WERI-Rb-1 (cell line): Measurements from ENCODE around the gene SYNCRIP.

ENCODE experiments used
- DNase-seq: peaks from one replicate; pipeline ENCODE4 v3.0.0-alpha.2; 2020
- H3K27ac ChIP-seq: fragments of 250-450 bp; sonication (Bioruptor Pico); 2 replicates; pipeline ENCODE4 v1.5.1; 2020; ENCODE audit warnings: mild to moderate bottlenecking, moderate library complexity
- H3K27me3 ChIP-seq: fragments of 250-450 bp; sonication (Bioruptor Pico); 2 replicates; pipeline ENCODE4 v1.5.1; 2021; ENCODE audit warnings: mild to moderate bottlenecking, low read depth, moderate library complexity; ENCODE audit not compliant: insufficient read depth, severe bottlenecking
- H3K36me3 ChIP-seq: fragments of 250-450 bp; sonication (Bioruptor Pico); 2 replicates; pipeline ENCODE4 v1.5.1; 2020; ENCODE audit warnings: mild to moderate bottlenecking, moderate library complexity
- H3K4me3 ChIP-seq: 2 replicates; pipeline ENCODE4 v1.5.1; 2011; ENCODE audit warnings: low read depth, mild to moderate bottlenecking, control low read depth, low read length
- H3K9me3 ChIP-seq: fragments of 250-450 bp; sonication (Bioruptor Pico); 2 replicates; pipeline ENCODE4 v1.5.1; 2021; ENCODE audit warnings: mild to moderate bottlenecking, moderate library complexity; ENCODE audit not compliant: severe bottlenecking
- TF ChIP-seq, protein P1 (sequence below): IDR thresholded peaks from 2 replicates; pipeline ENCODE4 v1.5.1; 2011; ENCODE audit warnings: low read depth, mild to moderate bottlenecking, control low read depth, inconsistent platforms, low read length

Gene SYNCRIP

DNA sequence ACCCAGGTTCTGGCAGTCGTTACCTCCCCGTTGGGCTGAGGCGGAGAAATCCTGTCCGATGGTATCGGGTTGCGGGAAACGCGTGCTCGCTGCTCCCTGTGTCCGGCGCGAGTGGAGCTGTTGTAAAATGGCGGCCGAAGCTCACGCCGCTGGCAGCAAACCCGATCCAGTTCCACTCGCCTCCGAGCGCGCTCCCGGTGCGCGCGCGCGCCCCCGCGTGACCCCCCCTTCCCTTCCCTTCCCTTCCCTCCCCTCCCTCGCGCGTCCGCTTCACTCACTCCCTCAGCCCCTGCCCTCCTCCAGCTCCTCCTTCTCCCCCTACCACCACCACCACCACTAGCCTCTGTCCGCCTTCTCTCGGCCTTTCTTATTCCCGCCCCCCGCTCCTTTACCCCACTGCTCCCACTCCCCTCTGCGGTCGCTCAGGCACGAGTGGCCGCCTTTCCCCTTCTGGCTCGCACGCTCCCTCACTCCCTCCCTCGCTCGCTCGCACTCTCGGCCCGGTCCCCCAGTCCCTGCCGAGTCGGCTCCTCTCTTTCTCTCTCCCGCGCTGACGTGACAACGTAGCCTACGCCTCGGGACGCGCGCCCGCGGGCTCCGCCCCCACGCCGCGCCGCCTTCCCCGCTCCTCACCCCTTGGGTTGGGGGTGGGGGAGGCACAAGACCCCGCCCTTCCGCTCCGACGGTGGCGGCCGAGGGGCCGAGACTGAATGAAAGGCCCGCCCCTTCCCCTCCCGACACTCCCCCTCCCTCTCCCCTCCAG, at the start of gene SYNCRIP:
SYNCRIP (minus strand) TSS at position 113 of the 763 bp plus-strand sequence. CDS start 1,447 bp downstream, outside the sequence.
- H3K36me3 ChIP-seq = peaks cover 45% of the 10 kb centered on the region
- peak within 1 kb of the TSS; percentile 99 for H3K27ac ChIP-seq
- no peaks in the 10 kb centered on the region for H3K27me3 ChIP-seq
- DNase-seq = peak; percentile 98
- peak within 1 kb of the TSS; percentile 100 for H3K4me3 ChIP-seq
- no peaks in the 10 kb centered on the region for H3K9me3 ChIP-seq
- TF ChIP-seq, protein P1, sequence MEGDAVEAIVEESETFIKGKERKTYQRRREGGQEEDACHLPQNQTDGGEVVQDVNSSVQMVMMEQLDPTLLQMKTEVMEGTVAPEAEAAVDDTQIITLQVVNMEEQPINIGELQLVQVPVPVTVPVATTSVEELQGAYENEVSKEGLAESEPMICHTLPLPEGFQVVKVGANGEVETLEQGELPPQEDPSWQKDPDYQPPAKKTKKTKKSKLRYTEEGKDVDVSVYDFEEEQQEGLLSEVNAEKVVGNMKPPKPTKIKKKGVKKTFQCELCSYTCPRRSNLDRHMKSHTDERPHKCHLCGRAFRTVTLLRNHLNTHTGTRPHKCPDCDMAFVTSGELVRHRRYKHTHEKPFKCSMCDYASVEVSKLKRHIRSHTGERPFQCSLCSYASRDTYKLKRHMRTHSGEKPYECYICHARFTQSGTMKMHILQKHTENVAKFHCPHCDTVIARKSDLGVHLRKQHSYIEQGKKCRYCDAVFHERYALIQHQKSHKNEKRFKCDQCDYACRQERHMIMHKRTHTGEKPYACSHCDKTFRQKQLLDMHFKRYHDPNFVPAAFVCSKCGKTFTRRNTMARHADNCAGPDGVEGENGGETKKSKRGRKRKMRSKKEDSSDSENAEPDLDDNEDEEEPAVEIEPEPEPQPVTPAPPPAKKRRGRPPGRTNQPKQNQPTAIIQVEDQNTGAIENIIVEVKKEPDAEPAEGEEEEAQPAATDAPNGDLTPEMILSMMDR = no peak

DNA sequence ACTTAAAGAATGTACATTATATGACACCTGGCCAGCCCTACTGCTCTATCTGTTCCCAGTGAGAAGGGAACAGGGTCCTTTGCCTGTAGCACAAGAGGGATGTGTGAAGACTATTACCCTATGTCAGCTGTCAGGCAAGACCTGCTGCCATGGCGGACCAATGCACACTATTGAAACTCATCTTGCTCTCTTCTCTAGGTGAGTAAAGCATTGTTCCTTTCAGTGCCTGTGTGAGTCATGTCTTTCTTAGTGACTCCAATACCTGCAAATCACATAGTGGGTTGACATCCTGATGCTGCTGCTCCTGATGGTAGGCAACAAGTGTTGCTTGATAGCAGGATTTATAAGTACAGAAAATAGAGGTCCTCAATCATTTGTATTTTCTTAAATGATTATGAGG, 48.8 kb upstream of the SYNCRIP start:
- Histone ChIP-seq H3K27ac (no peak overlapping the region), H3K36me3 (no peaks in the 10 kb centered on the region), H3K27me3 (peaks cover 3% of the 10 kb centered on the region), H3K4me3 (no peak overlapping the region), H3K9me3 (peaks cover 8% of the 10 kb centered on the region)
- TF ChIP-seq, protein P1 = no peak
- DNase-seq = no peak

- TF ChIP-seq, protein P1 = no peak
- DNase-seq = no peak
- Histone ChIP-seq H3K9me3 (no peaks in the 10 kb centered on the region), H3K36me3 (no peaks in the 10 kb centered on the region), H3K4me3 (no peak overlapping the region), H3K27ac (no peak overlapping the region), H3K27me3 (peaks cover 3% of the 10 kb centered on the region)
Observed at GRCh38 chr6:85690071-85690470, 47.4 kb upstream of the SYNCRIP start.

GRCh38 chr6:85685713-85686112, 43.0 kb upstream of the SYNCRIP start:
- Histone ChIP-seq H3K9me3 (no peaks in the 10 kb centered on the region), H3K27ac (no peak overlapping the region), H3K4me3 (no peak overlapping the region), H3K36me3 (no peaks in the 10 kb centered on the region), H3K27me3 (no peaks in the 10 kb centered on the region)
- no peak for DNase-seq
- TF ChIP-seq, protein P1 = no peak

DNA sequence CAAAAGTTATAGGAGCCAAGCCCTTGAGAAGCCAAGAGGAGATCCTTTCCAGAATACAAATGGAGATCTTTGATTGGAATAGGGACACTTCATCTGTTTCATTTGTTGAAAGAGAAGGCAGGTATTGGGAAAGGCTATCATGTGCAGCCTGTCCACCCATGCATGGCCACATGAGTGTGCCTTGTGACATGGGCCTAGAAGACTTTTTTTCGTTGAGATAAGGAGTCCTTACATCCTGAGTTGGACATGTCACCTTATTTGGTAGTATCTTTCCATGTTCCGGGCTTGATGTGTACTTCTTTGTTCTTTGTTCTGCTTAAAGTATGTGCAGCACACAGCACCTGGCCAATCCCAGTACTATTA, 42.1 kb upstream of the SYNCRIP start:
- DNase-seq = no peak
- TF ChIP-seq, protein P1 = no peak
- Histone ChIP-seq H3K4me3 (no peak overlapping the region), H3K27me3 (no peaks in the 10 kb centered on the region), H3K9me3 (no peaks in the 10 kb centered on the region), H3K36me3 (no peaks in the 10 kb centered on the region), H3K27ac (no peak overlapping the region)
